SJSA1 (cell line): ENCODE results near the gene TAS2R60. TPM values are rescaled to one million over a fixed set of nuclear protein-coding genes. Genes with fewer than 3 reads are reported as not detected.
"Not testable (repeated sequence)": the region's sequence is repeated elsewhere in the genome, so short reads cannot be mapped to it uniquely, and the experiment has no call there.

Source experiments
- DNase-seq, 2 experiments: peaks; one replicate each; pipeline ENCODE4 v3.0.0-alpha.2; 2015 to 2020; ENCODE audit warnings: low spot score in 2 of 2, low read depth in 1 of 2
- H3K27ac ChIP-seq: fragments of 250-450 bp; sonication (Bioruptor Pico); 2 replicates; pipeline ENCODE4 v1.5.1; 2020; ENCODE audit warnings: mild to moderate bottlenecking, moderate library complexity
- H3K27me3 ChIP-seq: fragments of 250-450 bp; sonication (Bioruptor Pico); replicated peaks from 2 replicates; pipeline ENCODE4 v1.5.1; 2020; ENCODE audit warnings: mild to moderate bottlenecking, moderate library complexity
- H3K36me3 ChIP-seq: fragments of 250-450 bp; sonication (Bioruptor Pico); 2 replicates; pipeline ENCODE4 v1.5.1; 2020; ENCODE audit warnings: mild to moderate bottlenecking
- H3K4me1 ChIP-seq: fragments of 250-450 bp; sonication (Bioruptor Pico); replicated peaks from 2 replicates; pipeline ENCODE4 v1.6.1; 2021; ENCODE audit warnings: mild to moderate bottlenecking
- H3K4me3 ChIP-seq: fragments of 250-450 bp; sonication (Bioruptor Pico); 2 replicates; pipeline ENCODE4 v1.5.1; 2020; ENCODE audit warnings: mild to moderate bottlenecking
- H3K9me3 ChIP-seq: fragments of 250-450 bp; sonication (Bioruptor Pico); replicated peaks from 2 replicates; pipeline ENCODE4 v1.5.1; 2020; ENCODE audit warnings: mild to moderate bottlenecking
- total RNA-seq: library from RNA; depleted of rRNA; stranded (reverse); fragments of >200 nt; shearing (Covaris generic); gene quantifications from 2 replicates; pipeline ENCODE4 v1.2.3, GENCODE V29; 2014

Gene TAS2R60
- total RNA-seq, 1 experiment from 2014 or later, result not detected

- no peak for DNase-seq
- no peak overlapping the region for H3K4me3 ChIP-seq
- H3K9me3 ChIP-seq, result no peaks in the 10 kb centered on the region
- peaks cover 3% of the 10 kb centered on the region; the same call in 1 of the 2 replicates for H3K27me3 ChIP-seq
- H3K36me3 ChIP-seq, result no peaks in the 10 kb centered on the region
- H3K27ac ChIP-seq, result no peak overlapping the region
- H3K4me1 ChIP-seq, result peaks cover 7% of the 10 kb centered on the region; the same call in 1 of the 2 replicates
These were observed 25.4 kb upstream of the TAS2R60 start for GRCh38 chr7:143417734-143418383.

GRCh38 chr7:143418681-143419458 lies 24.4 kb upstream of the TAS2R60 start:
- Histone ChIP-seq H3K27ac (no peak overlapping the region), H3K4me1 (peaks cover 7% of the 10 kb centered on the region; the same call in 1 of the 2 replicates), H3K36me3 (no peaks in the 10 kb centered on the region), H3K27me3 (peaks cover 3% of the 10 kb centered on the region; the same call in 1 of the 2 replicates), H3K9me3 (no peaks in the 10 kb centered on the region), H3K4me3 (no peak overlapping the region)
- no peak for DNase-seq

DNA sequence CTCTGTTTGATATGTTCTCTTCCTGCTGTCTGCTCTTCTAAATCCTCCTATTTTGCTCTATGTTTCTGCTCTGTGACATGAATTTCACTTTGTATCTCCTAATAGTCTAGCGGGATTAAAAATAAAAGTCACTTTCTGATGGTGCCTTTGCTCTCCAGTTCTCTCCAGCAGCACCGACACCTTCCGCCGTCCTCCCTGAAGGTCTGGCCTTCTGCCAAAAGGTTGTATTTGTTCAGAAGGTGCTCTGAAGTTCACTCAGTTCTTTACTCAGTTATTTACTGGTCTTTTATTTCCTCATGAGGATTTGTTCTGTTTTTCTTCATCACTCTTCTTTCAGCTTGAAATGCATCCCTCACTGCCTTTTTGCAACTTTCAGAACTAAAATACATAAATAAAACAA lies 23.4 kb upstream of the TAS2R60 start:
- Histone ChIP-seq H3K4me3 (no peak overlapping the region), H3K27me3 (peaks cover 3% of the 10 kb centered on the region; the same call in 1 of the 2 replicates), H3K36me3 (no peaks in the 10 kb centered on the region), H3K4me1 (peaks cover 7% of the 10 kb centered on the region; the same call in 1 of the 2 replicates), H3K9me3 (no peaks in the 10 kb centered on the region), H3K27ac (no peak overlapping the region)
- no peak for DNase-seq

- not testable (repeated sequence) for H3K9me3 ChIP-seq, H3K27me3 ChIP-seq, H3K4me1 ChIP-seq, DNase-seq, H3K27ac ChIP-seq, H3K36me3 ChIP-seq, H3K4me3 ChIP-seq
These were observed 22.6 kb upstream of the TAS2R60 start for GRCh38 chr7:143420624-143421023.

DNA sequence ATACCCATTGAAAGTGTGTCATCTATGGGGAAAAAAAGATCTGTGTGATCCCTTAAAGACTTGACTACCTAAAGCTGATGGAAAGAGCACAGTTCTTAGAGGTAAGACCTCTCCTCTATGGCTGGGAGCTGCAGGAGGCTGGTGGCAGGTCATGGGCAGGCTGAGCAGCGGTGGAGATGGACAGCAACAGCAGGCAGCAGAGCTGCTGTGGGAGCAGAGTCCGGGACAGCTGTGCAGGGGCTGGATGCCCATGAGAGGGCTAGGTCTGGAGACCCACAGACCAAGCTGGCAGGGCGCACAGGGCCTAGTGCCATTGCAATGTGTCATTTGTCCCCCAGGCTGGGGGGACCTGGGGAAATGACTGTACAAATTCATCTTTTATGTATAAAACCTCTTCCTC lies 21.2 kb upstream of the TAS2R60 start:
- Histone ChIP-seq H3K4me3 (no peak overlapping the region), H3K4me1 (no peaks in the 10 kb centered on the region), H3K9me3 (no peaks in the 10 kb centered on the region), H3K27me3 (peaks cover 3% of the 10 kb centered on the region; the same call in 1 of the 2 replicates), H3K27ac (no peak overlapping the region), H3K36me3 (no peaks in the 10 kb centered on the region)
- no peak for DNase-seq

DNA sequence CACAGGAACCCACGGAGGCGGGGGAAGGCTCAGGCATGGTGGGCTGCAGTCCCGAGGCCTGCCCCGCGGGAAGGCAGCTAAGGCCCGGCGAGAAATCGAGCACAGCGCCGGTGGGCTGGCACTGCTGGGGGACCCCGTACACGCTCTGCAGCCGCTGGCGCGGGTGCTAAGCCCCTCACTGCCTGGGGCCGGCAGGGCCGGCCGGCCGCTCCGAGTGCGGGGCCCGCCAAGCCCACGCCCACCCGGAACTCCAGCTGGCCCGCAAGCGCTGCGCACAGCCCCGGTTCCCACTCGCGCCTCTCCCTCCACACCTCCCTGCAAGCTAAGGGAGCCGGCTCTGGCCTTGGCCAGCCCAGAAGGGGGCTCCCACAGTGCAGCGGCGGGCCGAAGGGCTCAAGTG lies 18.8 kb upstream of the TAS2R60 start:
- DNase-seq, H3K9me3 ChIP-seq: not testable (repeated sequence)

DNA sequence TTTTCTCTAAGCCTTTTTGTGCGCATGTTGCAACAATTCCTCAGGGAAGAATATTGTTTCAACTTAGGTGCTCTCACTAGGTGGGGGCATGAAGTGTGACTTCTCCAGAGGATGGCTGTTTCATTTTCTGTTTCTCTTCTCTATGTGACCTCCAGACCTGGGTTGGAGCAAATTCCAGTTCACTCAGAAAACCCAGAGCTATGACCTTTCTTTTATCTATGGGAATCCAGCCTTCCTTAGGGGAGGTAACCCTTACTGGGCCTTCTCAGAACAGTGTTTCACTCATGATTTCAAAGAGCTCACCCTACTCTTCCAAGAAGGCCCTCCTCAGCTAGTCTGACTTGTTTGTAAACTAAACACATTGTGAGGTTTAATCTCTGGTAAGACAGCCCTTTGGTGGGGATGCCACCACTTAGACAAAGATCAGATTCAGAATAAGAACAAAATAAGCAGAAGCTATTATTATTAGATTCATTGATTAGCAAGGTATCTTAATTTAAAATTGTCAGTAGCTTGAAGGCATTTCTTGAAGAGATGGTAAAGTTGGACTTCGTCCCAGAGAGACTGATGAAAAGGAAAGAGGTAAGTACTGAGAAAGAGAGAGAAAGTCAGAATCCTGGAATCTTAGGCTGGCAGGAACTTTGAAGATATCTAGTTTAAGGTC lies 16.6 kb upstream of the TAS2R60 start:
- no peak for DNase-seq
- H3K36me3 ChIP-seq, result no peaks in the 10 kb centered on the region
- H3K4me1 ChIP-seq, result no peaks in the 10 kb centered on the region
- H3K9me3 ChIP-seq, result no peaks in the 10 kb centered on the region
- no peak overlapping the region for H3K27ac ChIP-seq
- no peak overlapping the region for H3K4me3 ChIP-seq
- no peaks in the 10 kb centered on the region for H3K27me3 ChIP-seq

More for the DNA sequence above, 18.8 kb upstream of the TAS2R60 start:
- not testable (repeated sequence) for H3K4me1 ChIP-seq, H3K27ac ChIP-seq, H3K36me3 ChIP-seq, H3K27me3 ChIP-seq, H3K4me3 ChIP-seq

DNA sequence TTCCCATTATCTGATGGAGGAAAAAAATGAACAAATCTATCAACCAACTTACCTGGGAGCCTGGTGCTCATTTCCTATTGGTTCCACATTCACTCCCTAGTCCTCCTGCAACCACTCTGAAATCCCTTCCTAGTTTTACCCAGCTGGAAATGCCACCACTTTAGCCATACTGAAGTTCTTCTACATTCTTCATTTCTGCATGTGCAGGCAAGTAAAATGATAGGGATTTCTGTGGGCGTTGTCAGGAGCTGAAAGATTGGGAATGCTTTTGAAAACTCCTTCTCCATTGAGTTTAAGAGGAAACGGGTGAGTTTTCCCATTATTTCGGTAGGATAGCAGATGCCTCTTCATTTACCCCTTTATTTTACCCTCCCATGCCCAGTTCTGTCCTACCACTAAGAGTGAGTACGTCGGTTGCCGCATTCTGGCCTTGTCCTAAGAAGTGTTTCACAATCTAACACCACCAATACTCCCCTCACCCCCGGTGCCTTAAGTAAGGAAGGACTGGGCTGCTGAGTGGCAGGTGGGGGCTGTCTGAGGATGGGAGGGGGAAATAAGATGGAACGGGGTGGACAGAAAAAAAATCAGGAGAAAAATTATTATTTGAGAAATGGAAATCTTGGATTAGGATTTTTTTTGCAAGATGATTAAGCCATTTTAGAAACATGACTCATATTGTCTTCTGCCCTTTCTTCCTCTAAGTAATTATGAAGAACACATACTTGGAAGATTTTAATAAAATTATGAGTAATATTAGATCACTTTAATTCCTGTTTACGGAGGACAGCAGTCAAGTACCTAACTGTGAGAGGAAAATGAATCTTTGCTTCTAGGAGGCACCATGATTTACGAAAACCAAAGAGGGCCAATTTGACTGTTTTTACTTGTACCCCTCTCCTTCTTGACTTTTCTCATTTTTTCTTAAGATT lies 13.2 kb upstream of the TAS2R60 start:
- no peaks in the 10 kb centered on the region for H3K9me3 ChIP-seq
- no peak overlapping the region for H3K4me3 ChIP-seq
- H3K36me3 ChIP-seq, result no peaks in the 10 kb centered on the region
- no peak for DNase-seq
- no peak overlapping the region for H3K27ac ChIP-seq
- H3K27me3 ChIP-seq, result peaks cover 8% of the 10 kb centered on the region
- H3K4me1 ChIP-seq, result no peaks in the 10 kb centered on the region

- Histone ChIP-seq H3K27me3 (peaks cover 8% of the 10 kb centered on the region), H3K4me3 (no peak overlapping the region), H3K27ac (no peak overlapping the region), H3K4me1 (no peaks in the 10 kb centered on the region), H3K9me3 (no peaks in the 10 kb centered on the region), H3K36me3 (no peaks in the 10 kb centered on the region)
- DNase-seq, result no peak
These were observed 12.1 kb upstream of the TAS2R60 start for GRCh38 chr7:143431109-143431508.

GRCh38 chr7:143433759-143434158 lies 9.5 kb upstream of the TAS2R60 start:
- Histone ChIP-seq H3K27ac (no peak overlapping the region), H3K4me3 (no peak overlapping the region), H3K9me3 (no peaks in the 10 kb centered on the region), H3K36me3 (no peaks in the 10 kb centered on the region), H3K27me3 (peaks cover 8% of the 10 kb centered on the region), H3K4me1 (no peaks in the 10 kb centered on the region)
- no peak for DNase-seq

- H3K36me3 ChIP-seq, result no peaks in the 10 kb centered on the region
- H3K27ac ChIP-seq, result no peak overlapping the region
- no peak overlapping the region for H3K4me3 ChIP-seq
- no peak for DNase-seq
- no peaks in the 10 kb centered on the region for H3K9me3 ChIP-seq
- H3K27me3 ChIP-seq, result peaks cover 8% of the 10 kb centered on the region
- no peaks in the 10 kb centered on the region for H3K4me1 ChIP-seq
These were observed 8.6 kb upstream of the TAS2R60 start for GRCh38 chr7:143434660-143435059.

DNA sequence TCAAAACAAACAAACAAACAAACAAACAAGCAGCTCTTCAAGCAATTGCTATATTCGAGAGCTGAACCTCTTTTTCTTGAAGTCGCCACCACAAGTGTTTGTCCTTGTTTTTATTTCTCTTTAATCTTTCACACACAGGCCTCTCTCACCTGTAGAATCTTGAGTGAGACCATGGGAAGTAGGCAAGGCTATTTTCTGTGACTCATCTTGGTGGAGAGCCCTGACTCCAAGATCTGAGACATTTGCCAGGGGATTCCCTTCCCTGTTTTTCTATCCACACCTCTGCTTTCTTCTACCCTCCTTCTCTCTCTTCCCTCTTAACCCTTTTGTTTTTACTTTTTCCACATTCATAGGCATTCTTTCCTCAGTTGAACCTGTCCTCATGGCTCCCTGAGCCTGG lies 8.0 kb upstream of the TAS2R60 start:
- Histone ChIP-seq H3K27ac (no peak overlapping the region), H3K4me1 (no peaks in the 10 kb centered on the region), H3K9me3 (no peaks in the 10 kb centered on the region), H3K36me3 (no peaks in the 10 kb centered on the region), H3K4me3 (no peak overlapping the region), H3K27me3 (peaks cover 8% of the 10 kb centered on the region)
- no peak for DNase-seq

DNA sequence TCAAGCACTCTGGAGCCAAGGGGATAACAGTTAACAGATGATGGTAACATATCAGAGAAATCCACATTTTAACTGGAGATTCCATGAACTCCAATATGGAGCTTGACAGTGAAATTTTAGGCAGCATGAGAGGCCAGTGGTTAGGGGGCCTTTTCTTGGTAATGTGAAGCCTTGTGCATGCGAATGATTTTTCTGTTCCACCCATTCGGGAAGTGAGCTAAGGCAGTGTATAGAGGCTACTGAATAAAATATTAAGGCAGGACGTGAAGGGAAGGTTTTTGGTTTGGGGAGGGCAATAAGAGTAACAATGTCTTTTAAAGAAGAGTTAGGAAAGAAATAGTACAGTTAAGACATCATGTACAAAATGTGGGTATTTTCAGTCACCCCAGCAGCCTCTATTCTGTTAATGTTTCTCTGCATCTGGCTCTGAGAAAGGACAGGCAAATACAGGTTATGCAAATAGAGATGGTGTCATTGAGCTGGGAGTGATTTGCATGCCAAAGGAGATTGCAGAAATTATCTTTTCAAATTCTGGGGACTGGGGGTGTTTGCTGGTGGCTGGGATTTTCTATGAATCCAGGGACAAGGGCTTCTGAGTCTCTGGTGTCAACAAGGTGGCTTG lies 6.8 kb upstream of the TAS2R60 start:
- DNase-seq, result no peak
- Histone ChIP-seq H3K4me3 (no peak overlapping the region), H3K27me3 (peaks cover 8% of the 10 kb centered on the region), H3K36me3 (no peaks in the 10 kb centered on the region), H3K27ac (no peak overlapping the region), H3K4me1 (no peaks in the 10 kb centered on the region), H3K9me3 (no peaks in the 10 kb centered on the region)
